ENCODE results near the gene PSMD1.

The PSMD1 gene

DNA sequence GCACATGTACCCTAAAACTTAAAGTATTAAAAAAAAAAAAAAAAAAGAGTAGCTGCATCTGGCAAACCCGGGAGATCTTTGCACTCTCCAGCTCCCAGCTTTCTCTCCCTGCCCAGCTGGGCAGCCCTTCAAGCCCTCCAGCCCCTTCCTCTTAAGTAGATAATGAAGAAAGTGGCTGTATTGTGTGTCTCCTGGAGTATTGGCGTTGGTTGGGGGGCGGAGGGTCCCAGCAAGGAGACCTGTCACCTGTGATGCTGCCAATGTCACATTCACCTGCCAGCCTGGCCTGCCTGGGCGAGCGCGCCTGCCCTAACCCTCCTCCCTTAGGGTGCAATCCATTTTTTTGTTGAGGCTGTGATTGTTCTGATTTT is 17.4 kb upstream of the PSMD1 start:
- peaks cover 22% of the 10 kb centered on the region for H3K27me3 ChIP-seq (ENCODE audit: low read depth)
- no peak for DNase-seq (ENCODE audit: low spot score in 2 of 2)
- H3K4me3 ChIP-seq = no peak overlapping the region
- H3K9me3 ChIP-seq = no peaks in the 10 kb centered on the region
- H3K4me1 ChIP-seq = no peaks in the 10 kb centered on the region
- in situ Hi-C loops (cut with MboI; ENCODE audit: low sequenced_read_pairs) = no loop called here
- no peaks in the 10 kb centered on the region for H3K36me3 ChIP-seq (replicated peaks)

DNA sequence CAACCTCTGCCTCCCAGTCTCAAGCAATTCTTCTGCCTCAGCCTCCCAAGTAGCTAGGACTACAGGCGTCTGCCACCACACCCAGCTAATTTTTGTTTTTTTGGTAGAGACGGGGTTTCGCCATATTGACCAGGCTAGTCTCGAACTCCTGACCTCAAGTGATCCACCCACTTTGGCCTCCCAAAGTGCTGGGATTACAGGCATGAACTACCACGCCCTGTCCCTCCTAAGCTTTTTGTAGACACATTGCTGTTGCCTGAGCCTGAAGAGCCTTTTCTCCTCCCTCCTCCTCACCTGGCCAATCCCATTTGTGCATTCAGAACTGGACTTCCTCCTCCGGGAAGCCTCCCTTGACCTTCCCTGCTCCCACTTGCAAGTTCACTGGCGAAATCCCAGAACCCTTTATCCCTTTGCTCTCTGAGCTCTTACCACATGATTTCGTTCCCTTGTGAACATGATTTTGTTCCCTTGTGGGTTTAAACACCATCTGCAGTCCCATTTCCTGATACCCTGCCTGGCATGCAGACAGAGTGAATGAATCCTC is 16.8 kb upstream of the PSMD1 start:
- peaks cover 17% of the 10 kb centered on the region for H3K27me3 ChIP-seq (ENCODE audit: low read depth)
- H3K4me1 ChIP-seq = no peaks in the 10 kb centered on the region
- no peak overlapping the region for H3K4me3 ChIP-seq
- DNase-seq (ENCODE audit: low spot score in 2 of 2) = no peak
- in situ Hi-C loops (cut with MboI; ENCODE audit: low sequenced_read_pairs) = no loop called here
- no peaks in the 10 kb centered on the region for H3K9me3 ChIP-seq
- H3K36me3 ChIP-seq (replicated peaks) = no peaks in the 10 kb centered on the region

DNA sequence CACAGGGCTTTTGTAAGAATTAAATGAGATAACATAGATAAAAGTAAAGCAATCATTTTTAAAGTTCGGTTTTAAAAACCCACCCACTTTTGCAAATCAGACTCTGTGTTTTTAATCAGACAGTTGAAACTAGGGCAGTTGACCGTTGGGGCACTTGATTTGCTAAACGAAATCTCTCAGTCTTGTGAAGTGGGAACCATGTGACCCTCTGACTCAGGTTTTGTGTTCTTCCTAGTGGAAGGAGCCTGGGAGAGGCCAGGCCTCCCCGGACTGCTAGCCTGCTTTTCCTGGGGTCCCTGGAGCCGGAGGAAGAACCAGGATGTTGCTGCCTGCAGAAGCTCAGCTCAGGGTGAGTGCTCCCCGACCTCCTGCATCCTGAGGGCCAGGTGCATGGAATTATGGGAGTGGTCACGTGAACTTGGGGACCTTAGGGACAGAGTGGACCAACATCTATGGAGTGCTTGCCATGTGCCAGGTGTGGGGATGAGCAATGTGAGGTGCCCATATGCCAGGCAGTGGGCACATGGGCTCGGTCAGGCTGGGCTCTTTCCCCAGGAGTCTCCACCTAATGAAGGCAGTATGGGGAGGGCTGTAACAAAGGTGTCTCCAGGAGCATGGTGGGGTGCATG is 15.5 kb upstream of the PSMD1 start:
- H3K4me3 ChIP-seq = no peak overlapping the region
- DNase-seq (ENCODE audit: low spot score in 2 of 2) = no peak
- no peaks in the 10 kb centered on the region for H3K4me1 ChIP-seq
- peaks cover 6% of the 10 kb centered on the region for H3K27me3 ChIP-seq (ENCODE audit: low read depth)
- H3K36me3 ChIP-seq (replicated peaks) = no peaks in the 10 kb centered on the region
- H3K9me3 ChIP-seq = no peaks in the 10 kb centered on the region
- in situ Hi-C loops (cut with MboI; ENCODE audit: low sequenced_read_pairs) = no loop called here

DNA sequence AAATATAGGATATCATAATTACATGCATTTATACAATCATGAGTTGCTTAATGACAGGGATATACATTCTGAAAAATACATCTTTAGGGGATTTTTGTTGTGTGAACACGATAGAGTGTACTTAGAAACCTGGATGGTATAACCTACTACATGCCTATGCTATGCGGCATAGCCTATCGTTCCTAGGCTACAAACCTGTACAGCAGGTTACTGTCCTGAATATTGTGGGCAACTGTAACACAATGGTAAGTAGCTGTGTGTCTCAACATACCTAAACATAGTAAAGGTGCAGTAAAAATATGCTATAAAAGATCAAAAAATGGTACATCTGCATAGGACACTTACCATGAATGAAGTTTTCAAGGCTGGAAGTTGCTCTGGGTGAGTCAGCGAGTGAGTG is 12.9 kb upstream of the PSMD1 start:
- in situ Hi-C loops (cut with MboI; ENCODE audit: low sequenced_read_pairs) = no loop called here
- H3K27me3 ChIP-seq (ENCODE audit: low read depth) = no peaks in the 10 kb centered on the region
- no peaks in the 10 kb centered on the region for H3K9me3 ChIP-seq

DNA sequence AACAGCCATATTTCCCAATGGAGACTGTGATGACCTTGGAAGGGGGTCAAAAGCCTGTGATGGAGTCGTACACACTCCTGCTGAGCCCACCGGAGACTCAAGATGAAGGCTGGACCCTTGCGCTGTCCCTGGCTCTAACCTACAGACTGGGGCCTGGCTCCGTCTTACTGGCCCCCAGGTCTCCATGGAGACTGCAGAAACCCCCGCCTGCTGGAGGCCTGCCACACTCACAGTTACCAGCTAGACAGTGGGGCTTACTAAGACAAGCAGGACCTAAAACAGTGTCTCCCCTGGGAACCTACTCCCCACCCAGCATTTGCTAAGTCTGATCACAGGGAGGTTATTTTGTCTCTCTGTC is 9.8 kb upstream of the PSMD1 start:
- in situ Hi-C loops (cut with MboI; ENCODE audit: low sequenced_read_pairs) = no loop called here

More for the DNA sequence above, 12.9 kb upstream of the PSMD1 start:
- no peak overlapping the region for H3K4me3 ChIP-seq
- no peaks in the 10 kb centered on the region for H3K36me3 ChIP-seq (replicated peaks)
- H3K4me1 ChIP-seq = no peaks in the 10 kb centered on the region
- no peak for DNase-seq (ENCODE audit: low spot score in 2 of 2)

DNA sequence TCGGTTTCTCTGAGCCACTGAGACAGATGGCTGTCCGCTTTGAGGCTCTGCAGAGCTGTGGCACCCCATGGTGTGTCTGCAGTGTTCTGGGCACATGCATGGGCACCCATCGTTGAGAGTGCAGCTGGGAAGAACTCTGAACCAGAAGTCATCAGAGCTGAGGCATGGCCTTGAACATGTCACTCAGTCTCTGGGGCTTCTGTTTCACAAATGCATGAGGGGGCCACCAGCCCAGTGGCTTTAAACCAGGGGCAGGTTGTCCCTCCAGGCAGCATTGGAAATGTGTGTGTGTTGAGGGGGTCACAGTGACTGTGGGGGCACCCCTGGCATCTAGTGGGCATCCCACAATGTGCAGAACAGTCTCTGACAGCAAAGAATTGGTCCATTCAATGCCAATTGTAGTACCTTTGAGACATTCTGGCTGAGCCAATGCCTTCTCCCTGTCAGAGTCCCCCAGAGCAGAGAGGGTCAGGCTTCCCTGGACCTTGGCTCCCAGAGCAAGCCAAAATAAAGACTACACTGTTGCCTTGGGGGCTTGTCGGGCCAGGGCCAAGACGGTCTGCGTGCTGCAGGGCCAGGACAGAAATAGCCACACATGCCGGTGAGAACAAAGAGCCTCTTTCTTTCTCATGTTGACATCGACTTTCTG is 9.3 kb upstream of the PSMD1 start:
- no peaks in the 10 kb centered on the region for H3K9me3 ChIP-seq
- H3K4me3 ChIP-seq = no peak overlapping the region
- no peak for DNase-seq (ENCODE audit: low spot score in 2 of 2)
- no peaks in the 10 kb centered on the region for H3K4me1 ChIP-seq
- H3K36me3 ChIP-seq (replicated peaks) = no peaks in the 10 kb centered on the region
- in situ Hi-C loops (cut with MboI; ENCODE audit: low sequenced_read_pairs) = no loop called here
- no peaks in the 10 kb centered on the region for H3K27me3 ChIP-seq (ENCODE audit: low read depth)

More for the DNA sequence above, 9.8 kb upstream of the PSMD1 start:
- no peaks in the 10 kb centered on the region for H3K4me1 ChIP-seq
- no peaks in the 10 kb centered on the region for H3K9me3 ChIP-seq
- DNase-seq (ENCODE audit: low spot score in 2 of 2) = no peak
- no peak overlapping the region for H3K4me3 ChIP-seq
- no peaks in the 10 kb centered on the region for H3K36me3 ChIP-seq (replicated peaks)
- no peaks in the 10 kb centered on the region for H3K27me3 ChIP-seq (ENCODE audit: low read depth)

DNA sequence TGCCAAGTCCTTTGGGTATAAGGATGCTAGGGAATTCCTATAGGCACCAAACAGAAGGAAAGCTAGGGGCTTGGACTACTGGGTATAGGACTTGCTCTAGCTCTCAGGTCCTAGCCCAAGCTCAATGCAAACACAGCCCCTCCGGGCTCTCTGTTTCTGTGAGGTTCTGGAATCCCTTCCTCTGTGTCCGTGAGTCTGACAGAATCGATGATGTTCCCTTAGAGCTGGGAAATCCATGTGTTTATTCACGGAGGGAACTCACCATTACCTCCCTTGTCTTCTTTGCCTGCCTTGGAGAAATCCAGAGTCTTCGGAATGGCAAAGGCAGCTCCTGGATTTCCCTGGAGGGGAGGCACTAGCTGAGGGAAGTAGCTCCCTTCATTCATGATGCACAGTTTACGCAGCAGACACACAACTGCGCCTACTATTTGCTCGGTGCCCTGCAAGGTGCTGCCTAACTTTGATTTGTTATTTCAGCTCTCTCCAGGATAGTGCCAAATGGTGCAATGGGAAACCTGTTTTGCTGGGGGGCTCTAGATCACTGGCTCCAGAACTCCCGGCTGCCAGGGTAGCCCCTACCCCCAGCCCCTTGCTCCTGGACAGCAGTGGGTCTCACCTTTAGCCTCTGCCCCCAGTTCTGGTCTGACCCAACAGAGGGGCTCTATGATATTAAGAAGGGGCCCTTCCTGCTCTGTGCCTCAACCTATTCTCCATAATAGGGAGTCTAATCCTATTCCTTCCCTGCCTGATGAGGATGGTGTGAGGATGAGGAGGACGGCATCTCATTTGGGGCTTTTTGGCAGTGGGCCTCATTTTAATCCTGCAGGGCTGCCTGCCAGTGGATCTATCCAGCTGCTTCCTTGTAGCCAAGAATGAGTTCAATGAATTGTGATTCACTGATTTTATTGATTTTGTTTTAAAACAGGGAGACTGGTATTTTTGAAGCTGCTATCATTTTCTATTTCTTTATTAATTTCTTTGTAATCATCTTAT is 8.4 kb upstream of the PSMD1 start:
- H3K4me3 ChIP-seq = no peak overlapping the region
- H3K4me1 ChIP-seq = no peaks in the 10 kb centered on the region
- no peaks in the 10 kb centered on the region for H3K27me3 ChIP-seq (ENCODE audit: low read depth)
- H3K36me3 ChIP-seq (replicated peaks) = no peaks in the 10 kb centered on the region
- no peaks in the 10 kb centered on the region for H3K9me3 ChIP-seq
- DNase-seq (ENCODE audit: low spot score in 2 of 2) = no peak
- in situ Hi-C loops (cut with MboI; ENCODE audit: low sequenced_read_pairs) = no loop called here

DNA sequence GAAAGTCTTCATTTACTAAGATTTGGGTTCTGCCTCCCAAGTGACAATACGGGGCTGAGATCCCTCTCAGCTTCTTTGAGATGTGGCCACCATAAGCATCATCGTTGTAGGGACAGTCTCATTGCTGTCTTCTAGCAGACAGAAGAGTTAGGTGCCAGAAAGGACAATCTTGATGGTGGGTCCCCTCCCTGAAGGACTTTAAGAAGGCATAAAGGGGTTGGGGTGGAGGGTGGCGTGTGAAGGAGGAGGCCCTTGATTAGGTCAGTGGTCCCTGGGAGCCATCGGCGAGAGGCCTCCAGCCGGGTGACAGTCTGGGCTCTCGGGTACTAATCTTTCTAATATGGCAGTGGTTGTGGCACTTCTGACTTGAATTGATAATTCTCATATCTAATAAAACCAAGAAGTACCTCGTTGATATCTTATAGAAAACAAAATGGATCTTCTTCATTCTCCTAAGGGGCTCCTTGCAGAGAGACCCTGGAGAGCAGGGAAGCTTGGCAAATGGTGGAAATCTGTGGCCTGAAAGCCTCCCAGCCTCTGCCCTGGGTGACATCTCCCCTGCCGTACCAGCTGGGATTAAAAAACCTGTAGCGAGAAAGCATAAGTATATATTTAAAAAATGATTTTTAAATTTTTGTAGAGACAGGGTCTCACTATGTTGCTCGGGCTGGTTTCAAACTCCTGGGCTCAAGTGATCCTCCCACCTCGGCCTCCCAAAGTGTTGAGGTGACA is 7.2 kb upstream of the PSMD1 start:
- no peaks in the 10 kb centered on the region for H3K9me3 ChIP-seq
- H3K27me3 ChIP-seq (ENCODE audit: low read depth) = no peaks in the 10 kb centered on the region
- H3K36me3 ChIP-seq (replicated peaks) = no peaks in the 10 kb centered on the region
- no peak overlapping the region for H3K4me3 ChIP-seq
- in situ Hi-C loops (cut with MboI; ENCODE audit: low sequenced_read_pairs) = no loop called here
- H3K4me1 ChIP-seq = no peaks in the 10 kb centered on the region
- no peak for DNase-seq (ENCODE audit: low spot score in 2 of 2)

DNA sequence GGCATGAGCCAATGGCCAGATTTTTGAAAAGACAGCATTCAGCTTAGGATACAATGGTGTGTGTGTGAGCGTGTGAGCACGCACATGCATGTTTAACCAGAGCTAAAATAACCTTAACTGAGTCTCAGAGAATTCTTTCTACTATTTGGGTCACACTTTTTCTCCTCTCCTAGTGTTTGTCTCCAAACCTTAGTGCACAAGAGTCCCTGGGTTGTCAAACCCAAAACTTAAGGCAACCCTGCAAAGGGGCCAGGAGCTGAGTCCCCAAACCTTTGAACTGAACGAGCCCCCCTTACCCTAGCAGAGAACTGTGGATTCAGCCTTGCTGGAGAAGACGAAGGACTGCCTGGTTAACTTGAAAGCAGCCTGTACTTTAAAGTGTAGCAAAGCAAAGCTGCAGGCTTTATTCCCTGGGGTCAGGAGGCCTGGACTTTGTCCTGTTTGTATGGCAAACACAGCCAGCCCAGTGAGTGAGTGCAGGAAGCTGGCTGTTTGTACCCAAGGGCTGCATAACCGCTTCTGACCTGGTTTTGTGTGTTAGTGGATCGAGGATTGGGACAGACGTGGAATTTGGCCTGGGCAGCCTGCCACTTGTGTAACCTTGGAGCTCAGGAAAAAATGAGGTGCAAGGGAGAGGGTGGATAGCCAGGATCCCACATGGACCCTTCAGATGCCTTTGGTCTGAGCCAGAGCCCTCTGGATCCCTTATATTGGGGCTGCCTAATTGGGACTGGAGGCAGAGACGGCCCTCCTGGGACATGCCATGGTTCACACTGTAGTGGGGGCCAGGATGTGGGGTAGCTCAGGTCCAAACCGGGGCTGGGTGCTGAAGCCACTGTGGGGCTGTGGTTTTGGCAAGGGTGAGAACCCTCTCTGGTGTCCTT is 6.4 kb upstream of the PSMD1 start:
- H3K4me1 ChIP-seq = no peaks in the 10 kb centered on the region
- H3K9me3 ChIP-seq = no peaks in the 10 kb centered on the region
- in situ Hi-C loops (cut with MboI; ENCODE audit: low sequenced_read_pairs) = no loop called here
- no peaks in the 10 kb centered on the region for H3K36me3 ChIP-seq (replicated peaks)
- no peak for DNase-seq (ENCODE audit: low spot score in 2 of 2)
- H3K4me3 ChIP-seq = no peak overlapping the region
- H3K27me3 ChIP-seq (ENCODE audit: low read depth) = no peaks in the 10 kb centered on the region

DNA sequence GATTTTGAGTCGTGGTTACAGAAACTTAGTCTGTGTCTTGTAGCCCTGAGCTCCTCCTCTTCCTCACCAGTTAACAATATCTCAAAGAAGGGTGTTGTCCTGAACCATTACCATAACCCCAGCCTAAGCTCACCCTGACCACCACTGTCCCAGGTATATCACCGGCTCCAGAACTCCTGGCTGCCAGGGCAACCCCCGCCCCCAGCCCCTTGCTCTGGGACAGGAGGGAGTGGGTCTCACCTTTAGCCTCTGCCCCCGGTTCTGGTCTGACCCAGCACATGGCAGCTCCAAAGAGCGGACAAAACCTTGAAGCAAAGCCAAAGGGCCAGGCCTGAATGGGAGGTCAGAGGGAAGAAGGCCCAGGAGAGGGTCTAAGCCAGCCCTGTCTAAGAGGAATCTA is 5.6 kb upstream of the PSMD1 start:
- DNase-seq (ENCODE audit: low spot score in 2 of 2) = no peak
- Histone ChIP-seq H3K4me1 (peaks cover under 1% of the 10 kb centered on the region; the same call in 1 of the 2 replicates), H3K9me3 (no peaks in the 10 kb centered on the region), H3K27me3 (ENCODE audit: low read depth) (no peaks in the 10 kb centered on the region), H3K36me3 (replicated peaks) (no peaks in the 10 kb centered on the region), H3K4me3 (no peak overlapping the region)
- in situ Hi-C loops (cut with MboI; ENCODE audit: low sequenced_read_pairs) = no loop called here

DNA sequence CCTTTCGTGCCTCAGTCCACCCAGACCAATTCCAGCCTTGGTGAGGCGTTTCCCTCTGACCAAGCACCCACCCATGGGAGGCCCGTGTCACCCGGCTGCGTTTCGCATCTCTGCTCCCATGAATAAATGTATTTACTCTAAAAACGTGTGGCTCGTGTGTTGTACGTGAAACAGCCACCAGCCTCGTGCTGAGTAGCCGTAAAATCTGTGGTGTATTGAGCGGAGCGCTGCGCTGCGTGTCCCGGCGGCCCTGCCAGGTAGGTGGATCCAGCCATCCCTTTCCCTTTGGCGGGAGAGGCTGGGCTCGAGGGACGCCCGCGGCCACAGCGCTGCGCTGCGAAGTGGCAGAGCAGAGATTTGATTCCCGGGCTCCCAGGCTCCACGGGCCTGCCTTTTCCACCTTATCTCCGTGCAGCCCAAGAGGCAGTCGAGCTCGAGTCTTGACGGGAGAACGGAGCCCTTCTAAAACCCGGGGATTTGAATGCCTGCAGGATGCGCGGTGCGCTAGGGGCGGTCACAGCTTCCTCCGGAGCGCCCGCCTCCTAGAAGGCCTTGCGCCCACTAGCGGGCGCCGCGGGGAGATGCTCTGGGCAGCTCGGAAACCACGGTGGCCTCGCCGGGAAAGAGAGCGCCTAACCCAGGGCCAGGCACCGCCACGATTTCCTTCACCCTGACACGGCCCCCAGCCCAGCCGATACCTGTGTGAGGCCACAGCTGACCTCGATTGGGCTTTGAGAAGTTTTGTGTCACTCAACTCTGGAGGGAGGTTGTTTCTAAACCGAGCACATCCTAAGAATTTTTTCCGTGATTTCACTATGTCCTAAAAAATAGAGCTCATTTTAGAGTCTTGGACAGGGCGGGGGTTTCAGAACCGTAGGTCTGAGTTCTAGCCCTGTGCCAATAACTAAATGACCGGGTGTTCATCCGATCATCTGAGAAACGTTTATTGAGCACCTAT is 3.9 kb upstream of the PSMD1 start:
- H3K27me3 ChIP-seq (ENCODE audit: low read depth) = no peaks in the 10 kb centered on the region
- H3K4me1 ChIP-seq = peaks cover 4% of the 10 kb centered on the region
- no peaks in the 10 kb centered on the region for H3K9me3 ChIP-seq
- H3K36me3 ChIP-seq (replicated peaks) = peaks cover 5% of the 10 kb centered on the region
- peak; percentile 89 to 91 for DNase-seq (ENCODE audit: low spot score in 2 of 2)
- in situ Hi-C loops (cut with MboI; ENCODE audit: low sequenced_read_pairs) = no loop called here
- peak overlapping the region; percentile 42 for H3K4me3 ChIP-seq

DNA sequence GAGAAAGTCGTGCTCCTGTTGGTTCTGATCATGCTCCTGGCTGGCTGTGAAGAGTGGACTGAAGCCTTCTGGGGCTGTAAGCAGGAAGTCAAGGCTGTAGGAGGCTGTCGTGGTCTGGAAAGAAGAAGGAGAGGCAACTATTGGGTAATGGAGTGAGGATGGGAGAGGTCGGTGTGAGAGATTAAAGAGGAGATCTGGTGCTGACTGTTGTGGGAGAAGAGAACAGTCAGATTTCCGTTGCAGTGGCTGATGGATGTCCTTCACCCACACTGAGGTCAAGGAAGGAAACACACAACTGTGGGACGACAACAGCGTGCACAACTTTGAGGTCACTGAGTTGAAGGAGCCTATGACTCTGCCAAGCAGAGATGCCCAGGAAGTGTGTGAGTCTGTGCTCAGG is 2.8 kb upstream of the PSMD1 start:
- no peaks in the 10 kb centered on the region for H3K27me3 ChIP-seq (ENCODE audit: low read depth)
- H3K36me3 ChIP-seq (replicated peaks) = peaks cover 5% of the 10 kb centered on the region
- H3K9me3 ChIP-seq = no peaks in the 10 kb centered on the region
- peaks cover 10% of the 10 kb centered on the region for H3K4me1 ChIP-seq
- H3K4me3 ChIP-seq = no peak overlapping the region
- in situ Hi-C loops (cut with MboI; ENCODE audit: low sequenced_read_pairs) = no loop called here
- DNase-seq (ENCODE audit: low spot score in 2 of 2) = no peak

All from HAP-1 (cell line).